ENCODE measurements around the gene MAN1C1. TPM values are rescaled to one million over a fixed set of nuclear protein-coding genes. Genes with fewer than 3 reads are reported as not detected.

The MAN1C1 gene
- total and polyA plus RNA-seq, 10 of the 15 experiments (the other 5 are each of a cell fraction or from before 2014, with no cell fraction given): 0.12 to 0.56 (median 0.22) TPM; not detected in 3

- FAIRE-seq (no peak), DNase-seq (ENCODE audit: low read depth, low spot score) (no peak), ATAC-seq (no peak)
- TF ChIP-seq LARP7 (IDR thresholded peaks at IDR 0.05): no peak
- no peak for TF ChIP-seq RB1 (IDR thresholded peaks at IDR 0.05; ENCODE audit: borderline replicate concordance)
- TF ChIP-seq ZBTB33 (IDR thresholded peaks at IDR 0.05): no peak
- no peak for TF ChIP-seq NR2F1 (conservative IDR thresholded peaks at IDR 0.05)
- no peak for TF ChIP-seq NKRF (conservative IDR thresholded peaks at IDR 0.05)
- TF ChIP-seq CHD2 (IDR thresholded peaks at IDR 0.05; ENCODE audit: borderline replicate concordance, low read depth, low read length): no peak
- TF ChIP-seq SUZ12 (IDR thresholded peaks at IDR 0.05; ENCODE audit: unreplicated experiment): no peak
- RAD21 ChIA-PET (ENCODE audit: unreplicated experiment): interaction anchor here (1.6 kb wide), 1 partner anchor 177 kb away, joined by 4 read pairs; no protein-coding TSS in a partner anchor
- no peak overlapping the region for H3K9ac ChIP-seq (ENCODE audit: control insufficient read depth, insufficient read depth, low read length)
- SMC1A ChIA-PET (ENCODE audit: uncharacterized antibody, unreplicated experiment): interaction anchor here (1.0 kb wide), 1 partner anchor 281 kb away, joined by 3 read pairs; no protein-coding TSS in a partner anchor
- no peak overlapping the region for H3K4me3 ChIP-seq
- H3K79me2 ChIP-seq (ENCODE audit: control insufficient read depth, insufficient read depth, low read length): no peaks in the 10 kb centered on the region
- in situ Hi-C loops (cut with MboI) (no loop called here), intact Hi-C loops (cut with micrococcal nuclease; ENCODE audit: unreplicated experiment) (no loop called here)
- H4K20me1 ChIP-seq (ENCODE audit: control insufficient read depth, insufficient read depth): no peaks in the 10 kb centered on the region
- H3K4me1 ChIP-seq (ENCODE audit: control insufficient read depth, insufficient read depth, low read length): no peaks in the 10 kb centered on the region
- H3K9me3 ChIP-seq (replicated peaks; ENCODE audit: control insufficient read depth, insufficient read depth, low read length): no peaks in the 10 kb centered on the region
- peaks cover 4 to 6% of the 10 kb centered on the region in 2 experiments for H3K27me3 ChIP-seq (replicated peaks in 1 of 2; ENCODE audit: control insufficient read depth in 2 of 2, insufficient read depth in 2 of 2, low read length in 1 of 2)
- 50% methylated on average over 10 of the region's 10 CpGs for WGBS (ENCODE audit: insufficient coverage, insufficient replicate concordance, low lambda C conversion rate, missing lambda C conversion rate)
- POLR2A ChIA-PET: interaction anchor here (0.9 kb wide), 1 partner anchor 84 kb away, joined by 3 read pairs; no protein-coding TSS in a partner anchor
- H3K36me3 ChIP-seq (ENCODE audit: control insufficient read depth in 2 of 2, insufficient read depth in 2 of 2, low read length in 1 of 2): no peaks in the 10 kb centered on the region
- no peak overlapping the region for H2AFZ ChIP-seq (ENCODE audit: control insufficient read depth, low read depth, low read length)
- H3K27ac ChIP-seq (ENCODE audit: control insufficient read depth, insufficient read depth): no peak overlapping the region
- CTCF ChIA-PET: no interaction called here
- H3K4me2 ChIP-seq (ENCODE audit: control insufficient read depth, insufficient read depth): no peak overlapping the region
- no TSS peak for BruUV-seq (replicated peaks)
Measured at GRCh38 chr1:25785333-25786067, 168.9 kb downstream of the MAN1C1 start.

Measured in GM12878 (cell line).